Smooth muscle cell (in vitro differentiated cells): ENCODE data around the gene OR14A2. TPM values are rescaled to one million over a fixed set of nuclear protein-coding genes. Genes with fewer than 3 reads are reported as not detected.
"Not testable (repeated sequence)": the region's sequence is repeated elsewhere in the genome, so short reads cannot be mapped to it uniquely, and the experiment has no call there.

Experiments used
- DNase-seq: peaks from one replicate; lab custom pipeline; 2025; ENCODE audit not compliant: unreplicated experiment; lab: John Stamatoyannopoulos, UW
- H2AFZ ChIP-seq: fragments of 200-600 bp; sonication (generic); 2 replicates; pipeline ENCODE4 v1.6.0; 2016; ENCODE audit warnings: antibody characterized with exemption, low read depth, mild to moderate bottlenecking
- H3F3A ChIP-seq: fragments of 200-600 bp; sonication (generic); 2 replicates; pipeline ENCODE4 v1.6.0; 2017; ENCODE audit warnings: antibody characterized with exemption, low read depth
- H3K27ac ChIP-seq: fragments of 200-600 bp; sonication (generic); 2 replicates; pipeline ENCODE4 v1.5.1; 2016; ENCODE audit warnings: low read depth, mild to moderate bottlenecking
- H3K27me3 ChIP-seq: fragments of 200-600 bp; sonication (generic); 2 replicates; pipeline ENCODE4 v1.6.1; 2016; ENCODE audit warnings: low read depth, mild to moderate bottlenecking
- H3K36me3 ChIP-seq: fragments of 200-600 bp; sonication (generic); 2 replicates; pipeline ENCODE4 v1.5.1; 2016; ENCODE audit warnings: low read depth
- H3K4me1 ChIP-seq: fragments of 200-600 bp; sonication (generic); 2 replicates; pipeline ENCODE4 v1.5.1; 2016; ENCODE audit warnings: low read depth
- H3K4me2 ChIP-seq: fragments of 200-600 bp; sonication (generic); 2 replicates; pipeline ENCODE4 v1.6.0; 2016; ENCODE audit warnings: mild to moderate bottlenecking
- H3K4me3 ChIP-seq: fragments of 200-600 bp; sonication (generic); 2 replicates; pipeline ENCODE4 v1.5.1; 2016; ENCODE audit warnings: mild to moderate bottlenecking
- H3K79me2 ChIP-seq: fragments of 200-600 bp; sonication (generic); 2 replicates; pipeline ENCODE4 v1.6.0; 2016; ENCODE audit warnings: low read depth, mild to moderate bottlenecking
- H3K9ac ChIP-seq: fragments of 200-600 bp; sonication (generic); 2 replicates; pipeline ENCODE4 v1.6.0; 2016; ENCODE audit warnings: low read depth
- H3K9me3 ChIP-seq: fragments of 200-600 bp; sonication (generic); replicated peaks from 2 replicates; pipeline ENCODE4 v1.5.1; 2016; ENCODE audit warnings: low read depth
- H4K20me1 ChIP-seq: fragments of 200-600 bp; sonication (generic); 2 replicates; pipeline ENCODE4 v1.6.0; 2016; ENCODE audit warnings: low read depth
- CTCF ChIP-seq: fragments of 200-600 bp; sonication (generic); IDR thresholded peaks from 2 replicates; pipeline ENCODE4 v1.5.1; 2017; ENCODE audit warnings: borderline replicate concordance, mild to moderate bottlenecking, antibody characterized with exemption; ENCODE audit not compliant: insufficient read depth, poor library complexity, severe bottlenecking
- WGBS: methylation state at CpG from one replicate; pipeline ENCODE4 v1.1.7; 2016; ENCODE audit warnings: low lambda C conversion rate; 5-methylcytosine and 5-hydroxymethylcytosine counted together
- polyA plus RNA-seq: library from polyadenylated mRNA; unstranded; fragments of >200 nt; fragmentation: Nextera tagmentation; extraction: Ambion mirVana; gene quantifications from 2 replicates; pipeline ENCODE4 v1.2.1, GENCODE V29; 2016
- total RNA-seq: library from RNA; depleted of rRNA; stranded (reverse); fragments of >200 nt; gene quantifications from 2 replicates; pipeline ENCODE4 v1.2.3, GENCODE V29; 2014

OR14A2 gene
- total and polyA plus RNA-seq, 2 experiments from 2014 or later: not detected

DNA sequence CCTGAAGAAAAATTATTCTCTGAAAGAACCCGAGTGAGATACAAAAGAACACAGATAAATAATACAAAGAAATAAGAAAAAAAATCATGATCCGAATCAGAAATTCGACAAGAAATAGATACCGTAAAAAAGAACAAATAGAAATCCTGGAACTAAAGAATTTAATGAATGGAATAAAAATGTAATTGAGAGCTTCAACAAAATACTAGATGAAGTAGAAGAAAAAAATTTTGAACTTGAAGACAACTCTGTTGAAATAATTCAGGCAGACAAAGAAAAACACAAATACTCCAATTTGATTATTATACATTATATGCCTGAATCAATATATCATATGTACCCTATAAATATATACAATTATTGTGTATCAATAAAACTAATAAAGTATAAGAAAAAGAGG is 26.7 kb downstream of the OR14A2 start:
- TF ChIP-seq CTCF: no peak

GRCh38 chr1:247716546-247716945 is 31.4 kb downstream of the OR14A2 start, which contains the start of gene OR6F1:
OR6F1 (minus strand) TSS chr1:247716646; CDS start chr1:247712755, 3,891 bp downstream.
- H3K36me3 ChIP-seq: no peaks in the 10 kb centered on the region
- no peak for DNase-seq
- TF ChIP-seq CTCF: no peak
- no peak within 1 kb of the TSS for H2AFZ ChIP-seq
- H3K27ac ChIP-seq: no peak within 1 kb of the TSS
- no peaks in the 10 kb centered on the region for H3F3A ChIP-seq
- no peak within 1 kb of the TSS for H3K9ac ChIP-seq
- no peak within 1 kb of the TSS for H3K4me3 ChIP-seq
- H3K27me3 ChIP-seq: no peaks in the 10 kb centered on the region
- H3K4me1 ChIP-seq: no peaks in the 10 kb centered on the region
- H3K9me3 ChIP-seq: peaks cover 12% of the 10 kb centered on the region
- H3K4me2 ChIP-seq: no peak within 1 kb of the TSS
- 78% methylated on average over 3 of the region's 3 CpGs for WGBS
- no peaks in the 10 kb centered on the region for H4K20me1 ChIP-seq
- H3K79me2 ChIP-seq: no peaks in the 10 kb centered on the region

More for the DNA sequence above, 26.7 kb downstream of the OR14A2 start:
- no peaks in the 10 kb centered on the region for H3K36me3 ChIP-seq
- H2AFZ ChIP-seq: no peak overlapping the region
- no peak for DNase-seq
- no peaks in the 10 kb centered on the region for H3K79me2 ChIP-seq
- H3K4me3 ChIP-seq: no peak overlapping the region
- peaks cover 7% of the 10 kb centered on the region for H3K9me3 ChIP-seq
- no peak overlapping the region for H3K4me2 ChIP-seq
- H3K27ac ChIP-seq: no peak overlapping the region
- no peak overlapping the region for H3K9ac ChIP-seq
- H3K4me1 ChIP-seq: no peaks in the 10 kb centered on the region
- 80% methylated on average over 4 of the region's 4 CpGs for WGBS
- no peaks in the 10 kb centered on the region for H4K20me1 ChIP-seq
- no peaks in the 10 kb centered on the region for H3K27me3 ChIP-seq
- no peaks in the 10 kb centered on the region for H3F3A ChIP-seq

GRCh38 chr1:247713753-247714152 is 34.2 kb downstream of the OR14A2 start:
- TF ChIP-seq CTCF: no peak
- Histone ChIP-seq H3K79me2 (no peaks in the 10 kb centered on the region), H3K27ac (no peak overlapping the region), H2AFZ (no peak overlapping the region), H3K4me2 (no peak overlapping the region), H3K4me3 (no peak overlapping the region), H4K20me1 (no peaks in the 10 kb centered on the region), H3K27me3 (no peaks in the 10 kb centered on the region), H3K9me3 (peaks cover 9% of the 10 kb centered on the region), H3K9ac (no peak overlapping the region), H3F3A (no peaks in the 10 kb centered on the region), H3K36me3 (no peaks in the 10 kb centered on the region), H3K4me1 (no peaks in the 10 kb centered on the region)
- DNase-seq: no peak
- WGBS: 86% methylated on average over 7 of the region's 7 CpGs

DNA sequence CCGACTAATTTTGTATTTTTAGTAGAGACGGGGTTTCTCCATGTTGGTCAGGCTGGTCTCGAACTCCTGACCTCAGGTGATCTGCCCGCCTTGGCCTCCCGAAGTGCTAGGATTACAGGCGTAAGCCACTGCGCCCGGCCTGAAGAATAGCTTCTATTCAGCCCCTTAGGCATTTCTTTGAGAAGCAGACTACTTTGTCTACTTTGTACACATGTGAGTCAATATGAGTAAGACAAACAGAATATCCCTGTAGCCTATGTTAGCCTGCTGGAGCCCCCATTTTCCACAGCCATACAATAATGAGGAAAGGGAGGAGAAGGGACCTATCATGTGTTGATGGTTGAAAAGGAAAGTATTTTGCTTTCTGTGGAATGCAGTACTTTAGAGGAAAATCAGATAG is 37.3 kb downstream of the OR14A2 start:
- not testable (repeated sequence) for H3K79me2 ChIP-seq, H4K20me1 ChIP-seq, H3K4me3 ChIP-seq, H3K36me3 ChIP-seq, H3K27ac ChIP-seq, H3K9me3 ChIP-seq, DNase-seq, H3F3A ChIP-seq, H3K4me1 ChIP-seq, H2AFZ ChIP-seq, H3K9ac ChIP-seq, H3K4me2 ChIP-seq, H3K27me3 ChIP-seq
- WGBS: 81% methylated on average over 8 of the region's 8 CpGs
